Thymus (tissue), 11 donors: ENCODE results near the gene AKAP8L. TPM values are rescaled to one million over a fixed set of nuclear protein-coding genes. Genes with fewer than 3 reads are reported as not detected.

Experiments used
- DNase-seq, 9 donors: peaks; one replicate each; pipeline ENCODE4 v3.0.0-alpha.2; 2013; ENCODE audit warnings: low spot score in 9 of 9, low read depth in 6 of 9, missing footprints in 1 of 9
- H3K27ac ChIP-seq, 2 donors: one replicate each; pipeline ENCODE4 v1.5.1; 2013; ENCODE audit warnings: control low read depth in 1 of 2, low read depth in 1 of 2, low read length in 1 of 2, mild to moderate bottlenecking in 1 of 2, moderate library complexity in 1 of 2
- H3K27me3 ChIP-seq, 2 donors: one replicate each; pipeline ENCODE4 v1.5.1; 2013; ENCODE audit warnings: low read length in 1 of 2; ENCODE audit not compliant: control insufficient read depth in 2 of 2, insufficient read depth in 1 of 2
- H3K36me3 ChIP-seq, 2 donors: one replicate each; pipeline ENCODE4 v1.5.1; 2013; ENCODE audit warnings: low read length in 1 of 2, mild to moderate bottlenecking in 1 of 2, moderate library complexity in 1 of 2; ENCODE audit not compliant: control insufficient read depth in 2 of 2, insufficient read depth in 2 of 2
- H3K4me1 ChIP-seq, 2 donors: one replicate each; pipeline ENCODE4 v1.5.1; 2013; ENCODE audit warnings: low read length in 2 of 2; ENCODE audit not compliant: control insufficient read depth in 2 of 2, insufficient read depth in 2 of 2
- H3K4me3 ChIP-seq, 2 donors: one replicate each; pipeline ENCODE4 v1.5.1; 2013; ENCODE audit warnings: low read length in 2 of 2, control low read depth in 1 of 2, mild to moderate bottlenecking in 1 of 2
- H3K9me3 ChIP-seq, 2 donors: one replicate each; pipeline ENCODE4 v1.5.1; 2013; ENCODE audit warnings: low read length in 1 of 2, mild to moderate bottlenecking in 1 of 2; ENCODE audit not compliant: control insufficient read depth in 2 of 2, insufficient read depth in 1 of 2
- WGBS: extraction: QIAGEN DNeasy Blood & Tissue Kit; methylation state at CpG from one replicate; pipeline ENCODE4 v1.1.7; 2013; 5-methylcytosine and 5-hydroxymethylcytosine counted together
- polyA plus RNA-seq: library from polyadenylated mRNA; stranded (reverse); fragments of 200-250 nt; gene quantifications from one replicate; pipeline ENCODE4 v1.2.3, GENCODE V29; 2013
- total RNA-seq: library from RNA; stranded (reverse); fragments of 120-200 nt; gene quantifications from one replicate; pipeline ENCODE4 v1.2.4, GENCODE V29; 2013
- donor health status: healthy.

Gene AKAP8L
- total and polyA plus RNA-seq, 2 donors, result 64.1 to 128 TPM

DNA sequence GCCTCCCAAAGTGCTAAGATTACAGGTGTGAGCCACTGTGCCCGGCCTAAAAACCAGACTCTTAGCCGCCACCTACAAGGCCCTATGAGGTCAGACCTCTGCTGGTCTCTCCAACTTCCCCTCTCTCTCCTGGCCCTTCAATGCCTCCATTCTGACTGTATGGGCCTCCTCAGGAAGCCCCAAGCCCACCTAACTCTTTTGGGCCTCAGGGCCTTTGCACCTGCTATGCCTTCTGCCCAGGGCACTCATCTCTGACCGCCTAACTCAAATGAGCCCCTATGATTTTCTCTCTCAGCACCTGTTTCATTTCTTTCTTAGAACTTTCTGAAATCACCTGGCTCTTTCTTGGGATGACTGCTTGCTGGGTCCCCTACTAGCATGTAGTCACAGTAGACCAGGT is 24.5 kb upstream of the AKAP8L start:
- H3K27me3 ChIP-seq, result no peaks in the 10 kb centered on the region
- no peak for DNase-seq
- no peak overlapping the region for H3K27ac ChIP-seq
- WGBS, result 97% methylated on average over 3 of the region's 3 CpGs
- peaks cover 0 to 4% of the 10 kb centered on the region in 2 donors for H3K4me1 ChIP-seq
- H3K36me3 ChIP-seq, result peaks cover 0 to 3% of the 10 kb centered on the region in 2 donors
- H3K4me3 ChIP-seq, result no peak overlapping the region
- H3K9me3 ChIP-seq, result no peaks in the 10 kb centered on the region

DNA sequence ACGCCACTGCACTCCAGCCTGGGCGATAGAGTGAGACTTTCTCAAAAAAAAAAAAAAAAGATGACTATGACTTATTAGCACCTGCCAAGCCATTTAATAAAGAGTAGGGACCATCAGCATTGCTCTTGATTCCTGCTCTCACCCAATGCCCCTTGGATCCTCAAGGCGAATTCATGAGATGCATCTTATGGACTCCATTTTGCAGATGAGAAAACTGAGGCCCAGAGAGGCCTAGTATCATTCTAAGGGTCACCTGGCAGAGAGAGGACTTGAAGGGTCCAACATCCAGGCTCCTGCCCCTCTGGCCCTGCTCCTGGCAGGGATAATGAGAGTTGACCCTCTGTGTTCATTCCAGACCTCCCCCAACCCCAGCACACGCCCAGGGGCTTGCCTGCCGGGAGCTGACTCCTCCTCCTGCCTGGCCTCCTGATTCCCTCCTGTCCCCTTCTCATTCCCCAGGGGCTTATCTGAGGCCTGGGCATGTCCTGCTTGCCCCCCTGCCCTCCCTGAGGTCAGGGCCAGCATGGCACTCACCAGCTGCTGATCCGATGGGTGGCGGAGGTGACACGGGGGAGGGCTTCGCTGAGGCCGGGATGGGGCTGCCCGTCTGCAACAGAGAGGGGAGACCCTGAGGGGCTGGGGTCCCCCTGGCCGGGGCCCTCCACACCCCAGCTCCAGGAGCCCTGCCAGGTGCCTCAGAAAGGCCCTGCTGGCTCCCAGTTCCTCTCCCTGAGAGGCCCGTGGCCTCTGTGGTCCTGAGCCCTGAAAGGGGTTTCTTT is 23.5 kb upstream of the AKAP8L start:
- peaks cover 0 to 4% of the 10 kb centered on the region in 2 donors for H3K4me1 ChIP-seq
- H3K27ac ChIP-seq, result no peak overlapping the region
- no peak for DNase-seq
- 94% methylated on average over 13 of the region's 13 CpGs for WGBS
- no peaks in the 10 kb centered on the region for H3K27me3 ChIP-seq
- H3K36me3 ChIP-seq, result peaks cover 0 to 4% of the 10 kb centered on the region in 2 donors
- no peaks in the 10 kb centered on the region for H3K9me3 ChIP-seq
- H3K4me3 ChIP-seq, result no peak overlapping the region

DNA sequence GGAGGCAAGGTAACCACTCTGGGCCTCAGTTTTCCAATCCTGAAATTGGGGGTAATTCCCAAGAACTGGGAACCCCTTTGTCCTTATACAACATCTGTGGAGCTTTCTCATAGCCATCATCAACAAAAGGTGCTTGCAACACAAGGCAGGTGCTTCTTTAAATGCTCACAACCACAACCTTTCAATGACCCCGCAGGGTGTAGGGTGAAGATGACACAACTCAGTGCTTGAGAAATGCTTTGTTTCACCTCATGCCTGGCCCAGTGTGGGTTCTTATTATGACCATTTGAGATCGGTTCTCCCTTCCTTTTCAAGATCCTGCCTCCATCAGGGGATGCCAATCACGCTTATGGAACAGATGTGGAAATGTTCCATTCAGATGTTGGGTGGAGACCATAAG is 22.5 kb upstream of the AKAP8L start:
- peaks cover 0 to 4% of the 10 kb centered on the region in 2 donors for H3K36me3 ChIP-seq

DNA sequence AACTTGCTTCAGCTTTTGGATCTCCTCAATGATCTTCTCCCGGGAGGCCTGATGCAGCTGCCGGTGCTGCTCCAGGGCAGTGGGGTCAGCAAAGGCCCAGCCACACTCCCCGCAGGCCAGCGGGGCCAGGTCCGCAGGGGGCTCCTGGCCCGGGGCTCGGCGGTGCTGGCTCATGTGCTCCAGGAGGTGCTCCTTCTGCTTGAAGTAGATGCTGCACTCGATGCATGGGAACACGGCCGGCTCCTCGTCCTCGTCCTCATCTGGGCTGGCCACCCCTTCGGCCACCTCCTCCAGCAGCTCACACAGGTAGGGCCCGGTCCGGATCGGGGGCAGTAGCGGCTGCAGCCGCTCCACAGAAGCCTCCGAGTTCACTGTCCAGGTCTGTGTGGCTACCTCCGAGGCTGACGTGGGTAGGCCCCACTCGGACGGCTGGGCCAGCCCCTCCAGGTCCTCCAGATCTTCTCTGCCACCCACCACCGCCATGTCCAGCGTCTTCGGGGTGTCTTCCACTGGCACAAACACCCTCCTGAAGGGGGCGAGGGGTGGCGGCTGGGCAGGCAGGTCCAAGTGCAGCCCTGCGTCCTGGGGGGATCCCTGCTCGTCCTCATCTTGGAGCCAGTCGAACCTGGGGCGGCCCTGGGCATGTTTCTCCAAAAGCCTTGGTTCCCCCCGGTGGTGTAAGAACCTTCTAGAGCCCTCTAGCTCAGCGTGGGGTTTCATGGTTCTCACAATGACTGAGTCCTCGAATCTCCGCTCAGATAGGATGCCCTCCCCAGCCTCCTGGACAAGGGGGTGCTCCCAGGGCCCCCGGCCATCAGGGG is 21.2 kb upstream of the AKAP8L start:
- no peak overlapping the region for H3K4me3 ChIP-seq
- H3K27ac ChIP-seq, result no peak overlapping the region
- H3K4me1 ChIP-seq, result peaks cover 0 to 4% of the 10 kb centered on the region in 2 donors
- no peak for DNase-seq
- H3K36me3 ChIP-seq, result peaks cover 0 to 4% of the 10 kb centered on the region in 2 donors
- no peaks in the 10 kb centered on the region for H3K9me3 ChIP-seq
- 96% methylated on average over 38 of the region's 38 CpGs for WGBS
- H3K27me3 ChIP-seq, result no peaks in the 10 kb centered on the region

More for the DNA sequence above, 22.5 kb upstream of the AKAP8L start:
- H3K9me3 ChIP-seq, result no peaks in the 10 kb centered on the region
- no peak overlapping the region for H3K27ac ChIP-seq
- H3K27me3 ChIP-seq, result no peaks in the 10 kb centered on the region
- DNase-seq, result no peak
- no peak overlapping the region for H3K4me3 ChIP-seq
- 96% methylated on average over 3 of the region's 3 CpGs for WGBS
- H3K4me1 ChIP-seq, result peaks cover 0 to 4% of the 10 kb centered on the region in 2 donors

DNA sequence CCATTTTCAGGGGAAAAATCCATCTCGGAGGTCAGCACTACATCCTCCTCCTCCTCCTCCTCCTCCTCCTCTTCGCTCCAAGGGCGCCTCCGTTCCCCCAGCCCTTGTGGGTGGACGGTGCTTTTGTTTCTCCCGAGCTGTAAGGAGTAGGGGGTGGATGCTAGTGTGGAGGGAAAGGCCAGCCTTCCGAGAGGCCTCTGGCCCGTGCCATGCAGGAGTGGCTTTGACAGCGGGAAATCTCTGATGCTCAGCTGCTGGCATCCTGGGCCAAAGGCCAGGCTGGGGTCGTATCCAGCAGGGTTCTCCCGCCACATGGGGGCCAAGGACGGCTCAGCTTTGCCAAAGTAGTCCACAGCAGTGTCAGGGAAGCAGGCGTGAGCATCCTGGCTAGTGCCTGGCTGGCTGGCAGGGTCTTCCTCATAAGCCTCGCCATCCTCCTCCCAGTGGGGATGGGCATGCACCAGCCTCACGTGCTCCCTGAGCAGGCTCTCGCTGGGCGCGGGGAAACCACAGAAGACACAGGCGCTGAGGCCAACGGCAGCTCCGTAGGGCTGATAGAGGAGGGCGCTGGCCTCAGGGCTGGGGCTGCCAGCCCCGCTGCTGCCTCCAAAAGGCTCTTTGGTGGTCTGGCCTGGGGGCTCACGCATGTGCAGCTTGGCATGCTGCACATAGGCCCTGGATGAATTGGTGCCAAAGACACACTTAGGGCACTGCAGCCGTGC is 20.5 kb upstream of the AKAP8L start:
- Histone ChIP-seq H3K36me3 (peaks cover 0 to 4% of the 10 kb centered on the region in 2 donors), H3K9me3 (no peaks in the 10 kb centered on the region), H3K27me3 (no peaks in the 10 kb centered on the region), H3K4me1 (peaks cover 0 to 4% of the 10 kb centered on the region in 2 donors), H3K4me3 (no peak overlapping the region), H3K27ac (no peak overlapping the region)
- DNase-seq, result no peak
- 59% methylated on average over 25 of the region's 25 CpGs for WGBS

DNA sequence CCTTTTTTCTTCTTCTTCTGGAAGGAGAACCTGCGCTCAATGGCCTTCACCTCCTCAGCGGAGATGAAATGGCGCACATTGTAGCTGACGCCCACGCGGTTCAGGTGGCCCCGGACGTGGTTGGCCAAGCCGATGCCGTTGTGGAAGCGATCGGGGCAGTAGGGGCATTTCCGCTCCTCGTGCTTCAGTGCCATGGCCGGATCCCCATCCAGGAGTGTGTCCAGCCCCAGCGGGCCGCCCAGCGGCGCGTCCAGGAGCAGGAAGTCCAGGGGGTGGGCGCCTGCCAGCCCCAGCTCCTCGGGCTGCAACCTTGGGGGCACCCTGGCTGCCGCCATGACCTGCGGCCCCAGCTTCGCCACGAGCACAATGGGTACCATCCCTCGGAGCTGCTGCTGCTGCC is 19.8 kb upstream of the AKAP8L start:
- Histone ChIP-seq H3K4me1 (peaks cover 0 to 6% of the 10 kb centered on the region in 2 donors), H3K4me3 (no peak overlapping the region), H3K27me3 (no peaks in the 10 kb centered on the region), H3K9me3 (no peaks in the 10 kb centered on the region), H3K36me3 (peaks cover 0 to 4% of the 10 kb centered on the region in 2 donors), H3K27ac (no peak overlapping the region)
- WGBS, result 98% methylated on average over 27 of the region's 27 CpGs
- DNase-seq, result no peak

DNA sequence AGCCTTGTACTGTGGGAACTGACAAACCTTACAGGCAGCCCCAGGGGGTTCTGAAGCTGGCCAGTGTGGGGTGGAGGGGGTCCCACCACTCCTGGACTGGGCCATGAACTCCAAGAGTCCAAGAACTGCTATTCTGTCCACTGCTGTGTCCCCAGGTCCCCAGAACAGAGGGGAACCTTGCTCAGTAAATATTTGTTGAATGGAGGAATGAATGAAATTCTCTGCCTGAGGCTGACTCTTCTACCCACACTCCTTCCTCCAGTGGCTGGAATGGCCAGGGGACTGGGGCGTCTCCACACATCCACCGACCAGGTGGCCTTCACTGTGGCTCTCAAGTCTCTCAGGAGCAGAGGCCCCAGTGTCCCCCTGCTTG is 19.3 kb upstream of the AKAP8L start:
- no peaks in the 10 kb centered on the region for H3K27me3 ChIP-seq
- H3K4me1 ChIP-seq, result peaks cover 0 to 10% of the 10 kb centered on the region in 2 donors
- no peak for DNase-seq
- peaks cover 0 to 4% of the 10 kb centered on the region in 2 donors for H3K36me3 ChIP-seq
- no peaks in the 10 kb centered on the region for H3K9me3 ChIP-seq
- 98% methylated on average over 2 of the region's 2 CpGs for WGBS
- H3K4me3 ChIP-seq, result no peak overlapping the region
- H3K27ac ChIP-seq, result no peak overlapping the region

DNA sequence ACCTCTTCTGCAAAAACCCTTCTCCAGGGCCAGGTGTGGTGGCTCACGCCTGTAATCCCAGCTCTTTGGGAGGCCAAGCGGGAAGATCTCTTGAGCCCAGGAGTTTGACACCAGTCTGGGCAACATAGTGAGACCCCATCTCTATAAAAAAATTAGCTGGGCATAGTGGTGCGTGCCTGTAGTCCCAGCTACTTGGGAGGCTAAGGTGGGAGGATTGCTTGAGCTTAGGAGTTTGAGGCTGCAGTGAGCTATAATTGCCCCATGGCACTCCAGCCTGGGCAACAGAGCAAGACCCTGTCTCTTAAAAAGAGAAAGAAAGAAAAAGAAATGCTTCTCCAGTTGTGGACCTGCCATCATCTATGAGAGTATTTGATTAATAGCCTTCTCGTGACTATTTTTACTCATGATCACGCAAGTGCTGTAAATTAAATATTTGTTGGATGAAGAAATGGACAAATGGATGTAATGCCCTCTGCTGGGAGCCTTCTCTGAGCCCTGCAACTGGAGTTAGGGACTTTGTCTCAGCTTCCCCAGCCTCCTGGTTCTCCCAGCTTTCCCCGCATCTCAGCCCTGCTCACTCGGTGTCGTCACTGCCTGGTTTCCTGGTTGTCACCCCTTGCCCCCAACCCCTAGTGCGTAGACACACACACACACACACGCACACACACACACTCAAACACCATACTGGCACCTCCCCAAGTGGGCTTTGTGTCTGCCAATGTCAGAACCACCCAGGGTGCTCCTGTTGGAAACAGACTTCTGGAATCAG is 18.8 kb upstream of the AKAP8L start:
- no peak overlapping the region for H3K27ac ChIP-seq
- WGBS, result 98% methylated on average over 10 of the region's 10 CpGs
- no peaks in the 10 kb centered on the region for H3K27me3 ChIP-seq
- no peak overlapping the region for H3K4me3 ChIP-seq
- peaks cover 0 to 14% of the 10 kb centered on the region in 2 donors for H3K4me1 ChIP-seq
- no peaks in the 10 kb centered on the region for H3K9me3 ChIP-seq
- DNase-seq, result no peak
- peaks cover 0 to 4% of the 10 kb centered on the region in 2 donors for H3K36me3 ChIP-seq
